ENCODE data around the gene ADAMTSL2.
"Not testable (repeated sequence)": the region's sequence is repeated elsewhere in the genome, so short reads cannot be mapped to it uniquely, and the experiment has no call there.

The ADAMTSL2 gene

DNA sequence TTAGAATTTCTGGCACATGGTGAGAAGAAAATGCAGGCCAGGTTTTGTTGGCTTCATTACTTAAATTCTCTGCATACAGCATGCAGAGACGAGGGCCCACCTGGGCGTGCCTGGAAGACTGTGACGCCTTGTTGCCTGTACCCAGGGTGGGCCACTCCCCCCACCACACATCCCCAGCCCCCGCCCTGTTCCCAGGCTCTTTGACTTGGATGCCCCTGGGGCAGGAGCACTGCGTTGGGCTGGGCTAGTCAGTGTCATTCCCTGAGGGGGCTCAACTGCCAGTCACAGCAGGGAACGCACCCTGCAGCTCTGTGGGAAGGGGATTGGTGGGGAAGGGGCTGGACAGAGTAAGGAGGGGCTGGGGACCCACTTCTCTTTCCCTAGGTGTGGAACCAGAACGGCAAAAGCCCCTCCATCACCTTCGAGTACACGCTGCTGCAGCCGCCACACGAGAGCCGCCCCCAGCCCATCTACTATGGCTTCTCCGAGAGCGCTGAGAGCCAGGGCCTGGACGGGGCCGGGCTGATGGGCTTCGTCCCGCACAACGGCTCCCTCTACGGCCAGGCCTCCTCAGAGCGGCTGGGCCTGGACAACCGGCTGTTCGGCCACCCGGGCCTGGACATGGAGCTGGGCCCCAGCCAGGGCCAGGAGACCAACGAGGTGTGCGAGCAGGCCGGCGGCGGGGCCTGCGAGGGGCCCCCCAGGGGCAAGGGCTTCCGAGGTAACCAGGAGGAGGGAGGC, 19.6 kb downstream of the ADAMTSL2 start:
- no peak for DNase-seq (ENCODE audit: low read depth in 2 of 2, low spot score in 1 of 2)

GRCh38 chr9:133554729-133555128, 20.2 kb downstream of the ADAMTSL2 start:
- DNase-seq (ENCODE audit: low read depth in 2 of 2, low spot score in 1 of 2) = no peak

GRCh38 chr9:133556354-133556753, 21.9 kb downstream of the ADAMTSL2 start:
- DNase-seq (ENCODE audit: low read depth in 2 of 2, low spot score in 1 of 2) = no peak

- DNase-seq (ENCODE audit: low read depth in 2 of 2, low spot score in 1 of 2) = no peak
These were observed 23.1 kb downstream of the ADAMTSL2 start for GRCh38 chr9:133557581-133557980.

- no peak for DNase-seq (ENCODE audit: low read depth in 2 of 2, low spot score in 1 of 2)
These were observed 24.0 kb downstream of the ADAMTSL2 start for GRCh38 chr9:133558191-133559126.

DNA sequence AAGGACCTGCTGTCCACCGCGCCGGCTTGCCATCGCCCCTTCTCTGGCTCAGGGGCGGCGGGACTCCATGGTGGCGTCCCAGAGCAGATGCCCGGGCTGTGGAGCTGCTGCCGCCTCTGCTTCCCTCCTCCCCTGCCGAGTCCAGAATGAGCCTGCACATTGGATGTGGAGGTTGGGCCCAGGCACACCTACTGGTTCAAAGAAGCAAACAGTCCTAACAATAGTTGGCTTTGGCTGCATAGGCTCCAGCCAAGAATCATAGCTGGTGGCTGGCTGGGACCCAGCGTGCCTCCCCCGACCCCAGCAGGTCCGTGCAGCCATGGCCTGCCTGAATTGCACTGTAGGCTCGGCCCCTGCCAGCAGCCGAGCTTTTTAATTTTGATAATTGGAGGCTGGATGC, 25.8 kb downstream of the ADAMTSL2 start:
- no peak for DNase-seq (ENCODE audit: low read depth in 2 of 2, low spot score in 1 of 2)

GRCh38 chr9:133560944-133561343, 26.4 kb downstream of the ADAMTSL2 start:
- DNase-seq (ENCODE audit: low read depth in 2 of 2, low spot score in 1 of 2) = no peak

- no peak for DNase-seq (ENCODE audit: low read depth in 2 of 2, low spot score in 1 of 2)
These were observed 27.6 kb downstream of the ADAMTSL2 start for GRCh38 chr9:133561976-133562554.

DNA sequence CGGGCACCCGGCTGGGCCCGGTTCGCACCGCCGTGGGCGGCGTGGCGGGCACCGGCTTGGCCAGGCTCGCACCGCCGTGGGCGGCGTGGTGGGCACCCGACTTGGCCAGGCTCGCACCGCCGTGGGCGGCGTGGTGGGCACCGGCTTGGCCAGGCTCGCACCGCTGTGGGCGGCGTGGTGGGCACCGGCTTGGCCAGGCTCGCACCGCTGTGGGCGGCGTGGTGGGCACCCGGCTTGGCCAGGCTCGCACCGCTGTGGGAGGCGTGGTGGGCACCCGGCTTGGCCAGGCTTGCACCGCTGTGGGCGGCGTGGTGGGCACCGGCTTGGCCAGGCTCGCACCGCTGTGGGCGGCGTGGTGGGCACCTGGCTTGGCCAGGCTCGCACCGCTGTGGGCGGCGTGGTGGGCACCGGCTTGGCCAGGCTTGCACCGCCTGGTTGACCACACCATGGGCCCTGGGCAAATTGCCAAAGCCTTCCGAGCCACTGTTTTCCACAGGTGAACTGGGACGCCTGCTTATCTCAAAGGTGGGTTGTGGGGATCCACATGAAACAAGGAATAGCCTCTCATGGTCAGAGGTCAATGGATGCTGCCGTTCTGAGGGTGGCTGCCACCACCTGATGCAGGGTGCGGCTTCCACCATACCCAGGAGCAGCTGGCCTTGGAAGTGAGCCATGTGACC, 28.2 kb downstream of the ADAMTSL2 start:
- DNase-seq (ENCODE audit: low read depth in 2 of 2, low spot score in 1 of 2) = no peak

GRCh38 chr9:133563291-133563796, 28.8 kb downstream of the ADAMTSL2 start:
- no peak for DNase-seq (ENCODE audit: low read depth in 2 of 2, low spot score in 1 of 2)

DNA sequence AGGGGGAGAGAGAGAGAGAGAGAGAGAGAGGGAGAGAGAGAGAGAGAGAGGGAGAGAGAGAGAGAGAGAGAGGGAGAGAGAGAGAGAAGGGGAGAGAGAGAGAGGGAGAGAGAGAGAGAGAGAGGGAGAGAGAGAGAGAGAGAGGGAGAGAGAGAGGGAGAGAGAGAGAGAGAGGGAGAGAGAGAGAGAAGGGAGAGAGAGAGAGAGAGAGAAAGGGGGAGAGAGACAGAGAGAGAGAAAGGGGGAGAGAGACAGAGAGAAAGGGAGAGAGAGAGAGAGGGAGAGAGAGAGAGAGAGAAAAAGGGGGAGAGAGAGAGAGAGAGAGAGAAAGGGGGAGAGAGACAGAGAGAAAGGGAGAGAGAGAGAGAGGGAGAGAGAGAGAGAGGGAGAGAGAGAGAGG, 29.3 kb downstream of the ADAMTSL2 start:
- DNase-seq (ENCODE audit: low read depth in 2 of 2, low spot score in 1 of 2) = not testable (repeated sequence)

GRCh38 chr9:133564451-133565116, 30.1 kb downstream of the ADAMTSL2 start:
- no peak for DNase-seq (ENCODE audit: low read depth in 2 of 2, low spot score in 1 of 2)

DNA sequence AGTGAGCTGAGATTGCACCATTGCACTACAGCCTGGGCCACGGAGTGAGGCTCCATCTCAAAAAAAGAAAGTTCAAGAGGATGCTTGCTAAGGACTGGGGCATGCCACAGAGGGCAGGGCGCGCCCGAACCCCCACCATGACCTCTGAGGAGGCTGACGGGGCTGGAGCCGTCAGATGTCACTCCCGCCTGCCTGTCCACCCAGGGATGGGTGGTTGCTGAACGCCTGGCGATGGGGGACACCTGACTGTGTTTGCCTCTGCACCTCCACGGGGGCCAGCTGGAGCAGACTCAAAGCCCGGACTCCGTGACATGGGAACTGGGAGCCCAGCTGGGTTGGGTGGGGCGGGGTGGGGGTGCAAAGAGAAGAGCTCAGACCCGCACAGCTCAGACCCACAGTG, 31.9 kb downstream of the ADAMTSL2 start:
- no peak for DNase-seq (ENCODE audit: low read depth in 2 of 2, low spot score in 1 of 2)

DNA sequence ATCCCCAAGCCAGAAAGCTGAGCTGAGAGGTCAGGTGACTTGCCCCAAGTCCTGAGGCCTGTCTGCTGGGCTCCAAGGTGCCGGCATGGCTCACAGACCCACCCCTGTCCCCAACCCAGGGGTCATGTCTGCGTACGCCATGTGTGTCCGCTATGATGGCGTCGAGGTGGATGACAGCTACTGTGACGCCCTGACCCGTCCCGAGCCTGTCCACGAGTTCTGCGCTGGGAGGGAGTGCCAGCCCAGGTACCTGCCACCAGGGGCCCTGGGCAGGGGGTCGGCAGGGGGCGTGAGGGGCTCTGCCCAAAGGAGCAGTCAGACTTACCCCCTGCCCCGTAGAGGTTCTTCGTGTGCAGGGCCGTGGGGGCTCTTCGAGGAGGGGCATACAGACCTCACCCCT, 32.3 kb downstream of the ADAMTSL2 start:
- DNase-seq (ENCODE audit: low read depth in 2 of 2, low spot score in 1 of 2) = no peak

DNA sequence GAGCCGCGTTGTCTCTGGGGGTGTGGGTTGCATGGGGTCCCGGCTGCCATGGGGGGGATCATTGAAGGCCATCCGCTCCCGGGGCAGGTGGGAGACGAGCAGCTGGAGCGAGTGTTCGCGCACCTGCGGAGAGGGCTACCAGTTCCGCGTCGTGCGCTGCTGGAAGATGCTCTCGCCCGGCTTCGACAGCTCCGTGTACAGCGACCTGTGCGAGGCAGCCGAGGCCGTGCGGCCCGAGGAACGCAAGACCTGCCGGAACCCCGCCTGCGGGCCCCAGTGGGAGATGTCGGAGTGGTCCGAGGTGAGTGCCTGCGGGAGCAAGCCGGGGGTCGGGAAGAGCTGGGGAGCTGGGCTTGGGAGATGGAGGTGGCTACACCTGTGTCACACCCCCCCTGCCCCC, 33.7 kb downstream of the ADAMTSL2 start:
- no peak for DNase-seq (ENCODE audit: low read depth in 2 of 2, low spot score in 1 of 2)

- no peak for DNase-seq (ENCODE audit: low read depth in 2 of 2, low spot score in 1 of 2)
These were observed 34.7 kb downstream of the ADAMTSL2 start for GRCh38 chr9:133569121-133569785.

GRCh38 chr9:133569891-133570690, 35.6 kb downstream of the ADAMTSL2 start:
- no peak for DNase-seq (ENCODE audit: low read depth in 2 of 2, low spot score in 1 of 2)

GRCh38 chr9:133570691-133571080, 36.2 kb downstream of the ADAMTSL2 start:
- no peak for DNase-seq (ENCODE audit: low read depth in 2 of 2, low spot score in 1 of 2)

GRCh38 chr9:133571391-133571890, 36.9 kb downstream of the ADAMTSL2 start:
- DNase-seq (ENCODE audit: low read depth in 2 of 2, low spot score in 1 of 2) = no peak

Data from stimulated activated CD8-positive, alpha-beta memory T cell treated with anti-CD3 and anti-CD28 coated beads, Interleukin-4, amount 100 ng/mL, for 4 hours (primary cell).